ENCODE results near the gene KARS1. TPM values are rescaled to one million over a fixed set of nuclear protein-coding genes. Genes with fewer than 3 reads are reported as not detected.

KARS1 gene
- total RNA-seq, 1 experiment from 2014 or later, result 260 TPM

DNA sequence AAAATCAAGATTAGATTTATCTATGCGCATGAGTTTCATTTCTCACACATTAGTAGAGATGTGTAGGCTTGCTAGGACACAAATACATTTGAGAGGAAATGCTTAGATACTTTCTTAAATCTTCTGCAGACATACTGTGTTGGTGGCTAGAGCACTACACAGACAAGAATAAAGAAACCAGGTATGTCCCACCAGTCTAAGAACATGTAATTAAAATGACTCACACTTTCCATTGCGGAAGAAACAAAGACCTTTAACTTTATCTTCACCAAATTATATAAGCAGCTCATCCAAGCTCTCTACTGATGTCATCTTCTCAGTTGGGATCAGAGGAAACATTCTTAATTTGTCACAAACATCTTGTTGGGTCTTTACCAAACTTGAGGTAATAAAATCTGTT, 68.7 kb downstream of the KARS1 start:
- no peaks in the 10 kb centered on the region for H3K27me3 ChIP-seq (ENCODE audit: control insufficient read depth, insufficient read depth, low read length)
- peaks cover 6% of the 10 kb centered on the region for H3K36me3 ChIP-seq (replicated peaks; ENCODE audit: control insufficient read depth, insufficient read depth, low read length)
- H3K4me3 ChIP-seq (ENCODE audit: insufficient read depth, low read depth, low read length), result no peak overlapping the region
- DNase-seq, result no peak

DNA sequence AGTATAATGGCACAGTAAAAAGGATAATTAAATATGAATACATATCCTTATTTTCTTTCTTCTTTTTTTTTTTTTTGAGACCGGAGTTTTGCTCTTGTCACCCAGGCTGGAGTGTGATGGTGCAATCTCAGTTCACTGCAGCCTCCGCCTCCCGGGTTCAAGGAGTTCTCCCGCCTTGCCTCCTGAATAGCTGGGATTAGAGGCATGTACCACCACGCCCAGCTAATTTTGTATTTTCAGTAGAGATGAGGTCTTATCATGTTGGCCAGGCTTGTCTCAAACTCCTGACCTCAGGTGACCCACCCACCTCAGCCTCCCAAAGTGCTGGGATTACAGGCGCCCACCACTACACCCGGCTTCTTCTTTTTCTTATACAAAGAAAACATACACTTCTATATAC, 69.3 kb downstream of the KARS1 start:
- Histone ChIP-seq H3K36me3 (replicated peaks; ENCODE audit: control insufficient read depth, insufficient read depth, low read length) (peaks cover 6% of the 10 kb centered on the region), H3K4me3 (ENCODE audit: insufficient read depth, low read depth, low read length) (no peak overlapping the region), H3K27me3 (ENCODE audit: control insufficient read depth, insufficient read depth, low read length) (no peaks in the 10 kb centered on the region)
- no peak for DNase-seq

Other genes with a start within 250 kb of the KARS1 start
- gene CFDP1, start 214.2 kb downstream of the KARS1 start, total RNA-seq (2014; rRNA removed; shearing (Covaris generic)), result 36.0 and 55.2 TPM in 2 replicates
- 43.7 and 55.9 TPM in 2 replicates for gene TMEM170A, start 183.0 kb downstream of the KARS1 start, total RNA-seq (2014; rRNA removed; shearing (Covaris generic))
- 9.7 and 11.5 TPM in 2 replicates for gene CHST6, start 152.2 kb downstream of the KARS1 start, total RNA-seq (2014; rRNA removed; shearing (Covaris generic))
- gene CHST5, start 111.6 kb downstream of the KARS1 start, total RNA-seq (2014; rRNA removed; shearing (Covaris generic)), result 0.90 TPM in 1 of 2 replicates, not detected in the other
- gene TMEM231, start 91.4 kb downstream of the KARS1 start, total RNA-seq (2014; rRNA removed; shearing (Covaris generic)), result 11.3 and 12.9 TPM in 2 replicates
- 34.5 and 40.1 TPM in 2 replicates for gene GABARAPL2, start 81.3 kb downstream of the KARS1 start, total RNA-seq (2014; rRNA removed; shearing (Covaris generic))
- 37.4 and 42.8 TPM in 2 replicates for gene ADAT1, start 24.4 kb downstream of the KARS1 start, total RNA-seq (2014; rRNA removed; shearing (Covaris generic))
- 17.5 and 25.5 TPM in 2 replicates for gene TERF2IP, start 108 bp upstream of the KARS1 start, total RNA-seq (2014; rRNA removed; shearing (Covaris generic))
- not detected in 2 replicates for gene CPHXL2, start 29.3 kb upstream of the KARS1 start, total RNA-seq (2014; rRNA removed; shearing (Covaris generic))
- gene DUXB, start 53.8 kb upstream of the KARS1 start, total RNA-seq (2014; rRNA removed; shearing (Covaris generic)), result not detected in 2 replicates
- not detected in 2 replicates for gene CPHXL, start 78.8 kb upstream of the KARS1 start, total RNA-seq (2014; rRNA removed; shearing (Covaris generic))